ENCODE results near the gene LARP6.
"Not testable (repeated sequence)": the region's sequence is repeated elsewhere in the genome, so short reads cannot be mapped to it uniquely, and the experiment has no call there.

The LARP6 gene

DNA sequence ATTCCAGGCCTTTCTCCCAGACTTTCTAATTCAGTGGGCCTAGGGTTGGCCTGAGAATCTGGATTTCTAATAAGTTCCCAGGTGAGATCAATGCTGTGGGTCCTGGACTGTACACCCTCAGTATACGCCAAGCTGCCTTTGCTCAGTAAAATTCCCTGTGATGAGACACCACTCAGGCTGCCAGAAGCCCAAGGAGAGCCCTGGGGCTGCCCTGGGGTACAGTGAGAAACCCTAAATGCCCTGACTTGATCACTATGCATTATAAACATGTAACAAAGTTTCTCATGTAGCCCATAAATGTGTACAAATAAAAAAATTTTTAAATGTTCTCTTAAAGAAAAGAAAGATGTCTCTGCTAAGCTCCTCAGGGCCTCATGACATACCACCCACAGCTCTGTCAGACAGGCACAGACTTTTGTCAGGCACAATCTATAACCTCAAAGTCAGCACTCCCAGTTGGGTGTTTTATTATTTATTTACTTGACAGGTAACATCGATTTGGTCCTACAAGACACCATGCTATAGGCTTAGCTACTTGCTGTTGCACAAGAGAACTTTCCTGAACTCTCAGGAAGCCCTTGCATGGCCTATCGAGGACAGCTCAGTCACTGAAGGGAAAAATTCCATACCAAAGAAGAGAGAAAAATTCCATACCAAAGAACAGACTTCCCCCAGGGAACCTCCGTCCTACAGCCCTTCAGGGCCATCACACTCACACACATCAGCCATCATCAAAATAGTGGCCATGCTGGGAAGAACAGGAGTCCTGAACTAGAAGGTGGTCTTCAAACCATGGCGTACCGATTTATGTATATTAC, 22.7 kb downstream of the LARP6 start:
- peaks cover 34% of the 10 kb centered on the region for H3K36me3 ChIP-seq (ENCODE audit: insufficient read depth, low read length)
- no peaks in the 10 kb centered on the region for H3K27me3 ChIP-seq (ENCODE audit: insufficient read depth, low read length)

DNA sequence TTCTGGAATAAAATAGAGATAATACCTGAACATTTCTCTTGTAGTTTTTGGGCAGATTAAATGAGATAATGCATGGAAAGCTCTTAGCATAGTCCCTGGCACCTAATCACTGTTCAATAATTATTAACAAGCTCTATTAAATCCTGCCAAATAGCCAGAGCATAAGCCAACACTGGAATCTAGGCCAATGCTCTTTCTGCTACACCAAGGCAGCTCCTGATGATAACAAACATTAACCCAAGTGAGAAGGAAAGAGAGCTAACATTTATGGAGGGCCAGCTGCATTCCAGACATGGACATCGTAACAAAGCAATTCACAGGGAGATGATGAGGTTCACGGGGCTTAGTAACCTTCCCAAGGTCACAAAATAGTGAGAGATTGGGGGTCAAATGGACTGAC, 23.3 kb downstream of the LARP6 start:
- Histone ChIP-seq H3K36me3 (ENCODE audit: insufficient read depth, low read length) (peaks cover 30% of the 10 kb centered on the region), H3K4me1 (ENCODE audit: insufficient read depth, low read length) (no peaks in the 10 kb centered on the region), H3K27me3 (ENCODE audit: insufficient read depth, low read length) (no peaks in the 10 kb centered on the region), H2AFZ (ENCODE audit: low read depth, low read length) (no peak overlapping the region), H3K9me3 (ENCODE audit: low read length) (no peaks in the 10 kb centered on the region), H3K4me3 (ENCODE audit: low read length) (no peak overlapping the region)

More for the DNA sequence above, 22.7 kb downstream of the LARP6 start:
- H3K9me3 ChIP-seq (ENCODE audit: low read length): no peaks in the 10 kb centered on the region
- H3K4me3 ChIP-seq (ENCODE audit: low read length): no peak overlapping the region
- no peak overlapping the region for H2AFZ ChIP-seq (ENCODE audit: low read depth, low read length)
- H3K4me1 ChIP-seq (ENCODE audit: insufficient read depth, low read length): no peaks in the 10 kb centered on the region

DNA sequence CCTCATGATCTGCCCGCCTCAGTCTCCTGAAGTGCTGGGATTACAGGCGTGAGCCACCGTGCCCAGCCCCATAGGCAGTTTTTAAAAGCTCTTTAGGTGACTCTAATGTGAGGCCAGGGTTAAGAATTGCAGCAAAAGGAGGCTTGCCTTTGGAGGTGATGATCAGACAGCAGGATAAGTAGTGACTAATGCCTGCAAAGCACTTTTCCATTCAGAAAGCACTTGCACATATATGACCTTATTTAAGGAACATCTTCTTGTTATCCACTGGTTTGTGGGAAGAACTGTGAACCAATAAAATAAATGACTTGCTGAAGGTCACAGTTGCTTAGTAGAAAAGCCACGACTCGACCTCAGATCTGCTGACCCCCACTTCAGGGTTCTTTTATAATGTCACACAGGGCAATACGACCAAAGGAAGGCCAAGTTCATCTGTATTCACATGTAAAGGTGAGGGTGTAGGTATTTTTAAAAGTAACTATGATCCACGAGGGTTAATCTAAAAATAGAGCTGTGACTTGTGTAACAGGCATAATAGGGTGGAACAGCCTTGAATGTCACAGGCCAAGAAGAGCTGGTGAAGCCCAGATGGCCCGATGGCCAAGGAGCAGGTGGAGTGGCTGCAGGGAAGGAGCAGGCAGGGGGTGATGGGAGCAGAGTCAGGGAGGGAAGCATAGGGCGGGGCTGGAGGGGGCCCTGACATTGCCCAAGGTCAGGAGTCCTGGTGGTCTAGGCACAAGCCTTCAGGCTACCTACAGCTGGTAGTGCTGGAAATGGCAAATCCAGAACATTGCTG, 24.4 kb downstream of the LARP6 start:
- Histone ChIP-seq H3K9me3 (ENCODE audit: low read length) (no peaks in the 10 kb centered on the region), H3K36me3 (ENCODE audit: insufficient read depth, low read length) (peaks cover 26% of the 10 kb centered on the region), H3K4me1 (ENCODE audit: insufficient read depth, low read length) (no peaks in the 10 kb centered on the region), H2AFZ (ENCODE audit: low read depth, low read length) (no peak overlapping the region), H3K4me3 (ENCODE audit: low read length) (no peak overlapping the region), H3K27me3 (ENCODE audit: insufficient read depth, low read length) (no peaks in the 10 kb centered on the region)

DNA sequence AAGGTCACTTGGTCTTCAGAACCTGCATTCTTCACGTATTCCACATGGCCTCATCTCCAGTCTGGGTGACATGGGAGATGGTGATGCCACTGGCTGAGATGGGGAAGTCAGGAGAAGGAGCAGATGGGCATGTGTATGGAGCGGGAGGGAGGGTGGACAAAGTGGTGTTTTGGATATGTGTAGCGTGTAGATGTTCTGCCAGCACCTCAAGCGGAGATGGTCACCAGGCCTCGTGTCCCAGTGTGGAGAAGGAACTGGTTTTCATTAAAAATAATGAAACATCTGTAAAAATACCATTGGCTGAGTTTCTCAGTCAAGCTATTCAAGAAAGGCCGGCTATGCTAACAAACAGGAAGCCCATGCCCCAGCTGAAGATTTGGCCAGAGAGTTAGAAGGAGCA, 26.2 kb downstream of the LARP6 start:
- no peak overlapping the region for H2AFZ ChIP-seq (ENCODE audit: low read depth, low read length)
- H3K4me1 ChIP-seq (ENCODE audit: insufficient read depth, low read length): no peaks in the 10 kb centered on the region
- H3K9me3 ChIP-seq (ENCODE audit: low read length): no peaks in the 10 kb centered on the region
- no peak overlapping the region for H3K4me3 ChIP-seq (ENCODE audit: low read length)
- H3K27me3 ChIP-seq (ENCODE audit: insufficient read depth, low read length): no peaks in the 10 kb centered on the region
- peaks cover 15% of the 10 kb centered on the region for H3K36me3 ChIP-seq (ENCODE audit: insufficient read depth, low read length)

DNA sequence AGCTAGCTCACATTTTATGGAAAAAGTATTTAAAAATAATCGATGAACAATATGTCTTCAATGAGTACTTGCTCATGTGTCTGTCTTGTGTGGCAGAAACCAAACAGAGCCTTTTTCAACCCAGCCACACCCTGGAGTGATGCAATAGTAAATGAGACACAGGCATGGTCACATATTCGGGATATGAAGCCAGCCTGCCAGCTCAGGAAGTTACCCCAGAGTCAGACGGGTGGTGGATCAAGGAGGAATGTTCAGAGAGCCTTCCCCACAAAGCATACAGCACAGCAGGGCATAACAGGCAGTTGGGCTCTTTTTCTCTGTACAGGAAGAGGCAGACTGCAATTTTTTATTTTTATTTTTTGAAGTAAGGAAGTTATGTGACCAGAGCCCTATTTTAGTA, 27.3 kb downstream of the LARP6 start:
- Histone ChIP-seq H3K27me3 (ENCODE audit: insufficient read depth, low read length) (no peaks in the 10 kb centered on the region), H3K36me3 (ENCODE audit: insufficient read depth, low read length) (peaks cover 6% of the 10 kb centered on the region), H3K9me3 (ENCODE audit: low read length) (no peaks in the 10 kb centered on the region), H2AFZ (ENCODE audit: low read depth, low read length) (no peak overlapping the region), H3K4me3 (ENCODE audit: low read length) (no peak overlapping the region), H3K4me1 (ENCODE audit: insufficient read depth, low read length) (no peaks in the 10 kb centered on the region)

DNA sequence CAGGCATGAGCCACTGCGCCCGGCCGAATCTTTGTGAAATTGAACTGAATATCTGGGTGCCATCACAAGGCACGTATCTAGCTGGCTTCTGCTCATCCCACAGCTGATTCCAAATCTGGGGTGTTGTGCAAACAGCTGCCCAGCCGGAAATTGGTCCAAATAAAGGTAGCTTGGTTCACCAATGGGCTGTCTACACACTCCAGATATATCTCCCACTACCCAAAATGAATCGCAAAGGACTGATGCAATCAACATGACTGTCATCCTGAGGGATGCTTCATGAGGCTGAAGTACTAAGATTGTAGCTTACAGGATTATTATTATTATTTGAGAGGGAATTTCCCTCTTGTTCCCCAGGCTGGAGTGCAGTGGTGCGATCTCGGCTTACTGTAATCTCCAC, 28.1 kb downstream of the LARP6 start:
- Histone ChIP-seq H3K36me3 (ENCODE audit: insufficient read depth, low read length) (peaks cover 2% of the 10 kb centered on the region), H3K4me1 (ENCODE audit: insufficient read depth, low read length) (no peaks in the 10 kb centered on the region), H3K9me3 (ENCODE audit: low read length) (no peaks in the 10 kb centered on the region), H2AFZ (ENCODE audit: low read depth, low read length) (no peak overlapping the region), H3K27me3 (ENCODE audit: insufficient read depth, low read length) (no peaks in the 10 kb centered on the region), H3K4me3 (ENCODE audit: low read length) (no peak overlapping the region)

DNA sequence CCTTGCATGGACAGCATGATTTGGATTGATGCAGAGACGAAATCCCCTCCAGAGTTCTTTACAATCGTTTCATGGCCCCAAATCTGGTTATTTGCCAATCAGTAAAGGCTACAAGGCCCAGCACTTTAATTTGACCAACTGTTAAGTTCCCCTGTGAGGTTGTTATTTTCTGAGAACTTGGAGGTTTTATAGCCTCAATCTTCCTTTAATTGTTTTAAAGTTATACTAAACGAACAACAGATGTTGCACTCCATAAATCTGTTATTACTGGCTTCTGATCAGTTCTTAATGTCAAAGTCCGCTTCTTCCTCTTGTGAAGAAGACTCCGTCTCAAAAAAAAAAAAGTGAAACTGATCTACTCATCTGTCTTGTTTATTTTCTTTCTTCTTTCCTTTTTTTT, 30.8 kb downstream of the LARP6 start:
- Histone ChIP-seq H3K9me3 (ENCODE audit: low read length) (no peaks in the 10 kb centered on the region), H3K27me3 (ENCODE audit: insufficient read depth, low read length) (no peaks in the 10 kb centered on the region), H3K4me1 (ENCODE audit: insufficient read depth, low read length) (no peaks in the 10 kb centered on the region), H3K36me3 (ENCODE audit: insufficient read depth, low read length) (no peaks in the 10 kb centered on the region), H2AFZ (ENCODE audit: low read depth, low read length) (no peak overlapping the region), H3K4me3 (ENCODE audit: low read length) (no peak overlapping the region)

DNA sequence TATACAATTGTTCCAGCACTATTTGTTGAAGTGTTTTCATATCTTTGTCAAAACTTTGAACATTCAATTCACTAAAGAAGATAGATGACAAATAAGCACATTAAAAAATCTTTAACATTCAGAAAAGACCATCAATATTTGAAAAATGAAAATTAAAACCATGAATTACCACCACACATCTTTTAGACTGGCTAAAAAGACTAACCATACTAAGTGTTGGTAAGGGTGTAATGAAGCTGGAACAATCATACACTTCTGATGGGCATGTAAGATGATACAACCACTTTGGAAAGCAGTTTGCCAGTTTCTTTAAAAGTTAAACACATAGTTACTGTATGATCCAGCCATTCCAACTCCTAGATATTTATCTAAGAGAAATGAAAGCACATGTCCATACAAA, 33.7 kb downstream of the LARP6 start:
- no peaks in the 10 kb centered on the region for H3K4me1 ChIP-seq (ENCODE audit: insufficient read depth, low read length)
- H3K9me3 ChIP-seq (ENCODE audit: low read length): no peaks in the 10 kb centered on the region
- no peaks in the 10 kb centered on the region for H3K36me3 ChIP-seq (ENCODE audit: insufficient read depth, low read length)
- H3K27me3 ChIP-seq (ENCODE audit: insufficient read depth, low read length): no peaks in the 10 kb centered on the region
- H2AFZ ChIP-seq (ENCODE audit: low read depth, low read length): no peak overlapping the region
- no peak overlapping the region for H3K4me3 ChIP-seq (ENCODE audit: low read length)

DNA sequence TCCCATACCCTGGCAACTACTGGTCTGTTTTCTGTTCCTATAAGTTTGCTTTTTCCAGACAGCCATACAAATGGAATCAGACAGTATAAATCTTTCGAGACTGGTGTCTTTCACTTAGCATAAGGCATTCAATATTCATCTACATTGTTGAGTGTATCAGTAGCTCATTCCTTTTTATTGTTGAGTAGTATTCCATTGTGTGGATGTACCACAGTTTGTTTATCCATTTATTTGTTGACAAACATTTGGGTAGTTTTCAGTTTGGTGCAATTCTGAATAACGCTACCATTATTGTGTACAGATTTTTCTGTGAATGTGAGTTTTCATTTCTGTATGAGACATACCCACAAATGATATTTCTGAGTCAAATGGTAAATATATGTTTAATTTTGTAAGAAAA, 35.4 kb downstream of the LARP6 start:
- Histone ChIP-seq H2AFZ (ENCODE audit: low read depth, low read length) (no peak overlapping the region), H3K27me3 (ENCODE audit: insufficient read depth, low read length) (no peaks in the 10 kb centered on the region), H3K9me3 (ENCODE audit: low read length) (no peaks in the 10 kb centered on the region), H3K36me3 (ENCODE audit: insufficient read depth, low read length) (no peaks in the 10 kb centered on the region), H3K4me1 (ENCODE audit: insufficient read depth, low read length) (no peaks in the 10 kb centered on the region), H3K4me3 (ENCODE audit: low read length) (no peak overlapping the region)

DNA sequence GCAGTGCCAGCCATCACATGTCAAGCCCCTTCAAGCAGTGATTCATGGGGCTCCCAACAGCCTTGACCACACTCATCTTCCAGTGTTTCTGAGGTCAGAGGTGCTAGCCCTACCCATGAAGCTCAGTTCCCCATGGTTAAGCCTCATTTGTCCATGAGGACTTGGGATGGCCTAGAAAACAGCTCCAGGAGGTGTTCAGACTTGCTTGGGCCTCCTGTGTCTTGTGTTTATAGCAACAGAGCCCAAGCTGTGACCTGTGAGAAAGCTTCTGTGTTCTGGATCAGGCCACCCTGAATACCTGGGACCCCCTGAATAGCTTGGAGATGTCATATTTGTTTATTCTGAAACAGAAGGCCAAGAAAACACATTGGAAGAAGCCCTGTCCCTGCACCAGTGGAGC, 36.7 kb downstream of the LARP6 start:
- no peaks in the 10 kb centered on the region for H3K9me3 ChIP-seq (ENCODE audit: low read length)
- no peak overlapping the region for H3K4me3 ChIP-seq (ENCODE audit: low read length)
- no peak overlapping the region for H2AFZ ChIP-seq (ENCODE audit: low read depth, low read length)
- no peaks in the 10 kb centered on the region for H3K27me3 ChIP-seq (ENCODE audit: insufficient read depth, low read length)
- no peaks in the 10 kb centered on the region for H3K36me3 ChIP-seq (ENCODE audit: insufficient read depth, low read length)
- no peaks in the 10 kb centered on the region for H3K4me1 ChIP-seq (ENCODE audit: insufficient read depth, low read length)

DNA sequence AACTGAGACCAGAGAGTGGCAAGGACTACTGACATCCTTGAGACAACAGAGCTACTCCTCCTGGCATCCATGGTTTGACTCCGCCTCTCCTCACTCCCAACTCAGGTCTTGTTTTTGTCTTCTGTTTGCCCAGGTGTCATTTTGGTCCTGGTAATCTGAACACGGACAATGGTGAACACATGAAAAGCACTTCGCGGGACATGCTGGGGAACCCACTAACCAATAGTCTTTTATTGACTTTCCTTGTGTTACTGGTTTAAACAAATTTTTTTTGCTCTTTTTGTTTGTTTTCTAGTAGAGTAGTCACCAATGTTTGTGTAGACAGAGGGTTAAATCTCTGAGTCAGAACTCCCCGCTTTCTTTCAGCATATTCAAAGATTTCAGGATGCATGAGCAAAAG, 38.4 kb downstream of the LARP6 start:
- no peaks in the 10 kb centered on the region for H3K36me3 ChIP-seq (ENCODE audit: insufficient read depth, low read length)
- no peak overlapping the region for H2AFZ ChIP-seq (ENCODE audit: low read depth, low read length)
- H3K4me1 ChIP-seq (ENCODE audit: insufficient read depth, low read length): no peaks in the 10 kb centered on the region
- no peak overlapping the region for H3K4me3 ChIP-seq (ENCODE audit: low read length)
- H3K27me3 ChIP-seq (ENCODE audit: insufficient read depth, low read length): no peaks in the 10 kb centered on the region
- H3K9me3 ChIP-seq (ENCODE audit: low read length): no peaks in the 10 kb centered on the region

DNA sequence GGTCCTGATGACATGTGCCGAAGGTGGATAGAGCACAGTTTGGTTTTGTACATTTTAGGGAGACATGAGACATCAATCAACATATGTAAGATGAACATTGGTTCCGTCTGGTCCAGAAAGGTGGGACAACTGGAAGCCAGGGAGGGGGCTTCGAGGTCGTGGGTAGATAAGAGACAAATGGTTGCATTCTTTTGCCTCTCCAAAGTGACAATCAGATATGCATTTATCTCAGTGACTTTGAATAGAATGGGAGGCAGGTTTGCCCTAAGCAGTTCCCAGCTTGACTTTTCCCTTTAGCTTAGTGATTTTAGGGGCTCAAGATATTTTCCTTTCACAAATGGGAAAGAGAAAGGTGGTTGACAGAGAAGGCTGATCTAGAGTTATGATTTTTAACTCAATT, 38.9 kb downstream of the LARP6 start:
- not testable (repeated sequence) for H3K4me3 ChIP-seq (ENCODE audit: low read length); H3K9me3 ChIP-seq (ENCODE audit: low read length); H3K36me3 ChIP-seq (ENCODE audit: insufficient read depth, low read length); H3K27me3 ChIP-seq (ENCODE audit: insufficient read depth, low read length); H3K4me1 ChIP-seq (ENCODE audit: insufficient read depth, low read length); H2AFZ ChIP-seq (ENCODE audit: low read depth, low read length)

DNA sequence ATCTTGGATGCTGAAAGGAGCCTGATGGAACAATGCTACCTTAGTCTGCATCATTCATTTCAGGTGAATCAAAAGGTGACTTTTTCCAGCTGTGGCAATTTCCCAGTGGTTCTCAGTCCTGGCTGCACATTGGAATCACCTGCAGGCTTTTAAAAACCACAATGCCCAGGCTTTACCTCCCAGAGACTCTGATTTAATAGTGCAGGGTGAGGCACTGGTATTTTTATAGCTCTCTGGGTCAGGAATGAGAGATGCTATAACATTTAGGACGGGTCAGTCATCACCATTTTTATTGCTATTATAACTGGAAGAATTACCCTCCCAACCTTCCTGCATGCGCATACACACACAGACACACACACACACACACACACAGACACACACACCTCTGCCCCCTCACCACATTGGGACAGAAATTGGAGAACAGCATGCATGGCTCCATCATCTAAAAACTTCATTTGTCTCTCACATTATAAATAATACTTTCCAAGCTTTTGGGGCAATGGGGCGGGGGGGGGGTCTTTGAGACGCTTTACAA, 41.1 kb downstream of the LARP6 start:
- Histone ChIP-seq H3K36me3 (ENCODE audit: insufficient read depth, low read length) (no peaks in the 10 kb centered on the region), H3K4me3 (ENCODE audit: low read length) (no peak overlapping the region), H3K4me1 (ENCODE audit: insufficient read depth, low read length) (no peaks in the 10 kb centered on the region), H3K9me3 (ENCODE audit: low read length) (no peaks in the 10 kb centered on the region), H2AFZ (ENCODE audit: low read depth, low read length) (no peak overlapping the region), H3K27me3 (ENCODE audit: insufficient read depth, low read length) (peaks cover under 1% of the 10 kb centered on the region)
